RWPE1 (cell line): ENCODE measurements around the gene ATP8B4.

Experiments used
- CTCF ChIA-PET: fragments of 350-600 bp; sonication (Branson Sonifier 250); formaldehyde crosslinking; extraction: SDS; loops from one replicate; lab custom pipeline; 2021; lab: Yijun Ruan, JAX
- POLR2A ChIA-PET: fragments of 400-600 bp; formaldehyde crosslinking; extraction: SDS; loops from one replicate; lab custom pipeline; 2020; ENCODE audit warnings: antibody characterized with exemption; ENCODE audit not compliant: low non-redundant PET; lab: Yijun Ruan, JAX
- DNase-seq: peaks from one replicate; pipeline ENCODE4 v3.0.0; 2012; ENCODE audit warnings: low spot score
- H3K27ac ChIP-seq: fragments of 450-650 bp; 2 replicates; pipeline ENCODE4 v1.5.1; 2017
- CTCF ChIP-seq: fragments of 450-650 bp; conservative IDR thresholded peaks from 2 replicates; pipeline ENCODE4 v1.5.1; 2017; ENCODE audit warnings: low read depth, mild to moderate bottlenecking

Gene ATP8B4

DNA sequence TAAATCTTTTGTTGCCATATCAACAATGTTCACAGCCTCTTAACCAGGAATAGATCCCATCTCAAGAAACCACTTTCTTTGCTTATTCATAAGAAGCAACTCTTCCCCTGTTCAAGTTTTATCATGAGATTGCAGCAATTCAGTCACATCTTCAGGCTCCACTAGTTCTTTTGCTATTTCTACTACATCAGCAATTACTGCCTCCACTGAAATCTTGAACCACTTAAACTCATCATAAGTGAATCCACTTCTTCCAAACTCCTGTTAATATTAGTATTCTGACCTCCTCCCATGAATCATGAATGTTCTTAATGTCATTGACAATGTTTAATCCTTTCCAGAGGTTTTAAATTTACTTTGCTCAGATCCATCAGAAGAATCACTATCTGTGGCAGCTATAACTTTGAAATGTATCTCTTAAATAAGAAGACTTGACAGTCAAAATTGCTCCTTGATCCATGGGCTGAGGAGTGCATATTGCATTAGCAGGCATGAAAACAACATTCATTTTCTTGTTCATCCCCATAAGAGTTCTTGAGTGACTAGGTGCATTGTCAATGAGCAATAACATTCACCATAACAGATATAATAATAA is 292.3 kb downstream of the ATP8B4 start:
- no peak overlapping the region for H3K27ac ChIP-seq
- ChIA-PET CTCF (no interaction called here), POLR2A (no interaction called here)
- no peak for DNase-seq
- no peak for TF ChIP-seq CTCF

DNA sequence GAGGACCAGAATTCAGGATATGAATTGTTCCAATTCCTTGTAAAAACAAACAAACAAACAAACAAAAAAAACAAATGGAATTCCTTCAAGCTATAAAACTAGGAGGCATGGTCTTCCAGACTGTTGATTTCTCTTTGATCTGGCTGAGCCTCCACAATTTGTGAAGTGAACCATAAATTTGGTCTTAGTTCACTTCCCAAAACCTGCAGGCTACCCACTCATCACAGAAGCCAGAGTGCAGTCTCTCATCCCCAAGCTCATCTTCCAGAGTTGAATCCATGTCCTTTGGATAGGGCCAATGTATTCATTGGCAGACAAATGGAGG is 294.3 kb downstream of the ATP8B4 start:
- ChIA-PET CTCF (no interaction called here), POLR2A (no interaction called here)
- H3K27ac ChIP-seq, result no peak overlapping the region
- no peak for DNase-seq
- no peak for TF ChIP-seq CTCF

DNA sequence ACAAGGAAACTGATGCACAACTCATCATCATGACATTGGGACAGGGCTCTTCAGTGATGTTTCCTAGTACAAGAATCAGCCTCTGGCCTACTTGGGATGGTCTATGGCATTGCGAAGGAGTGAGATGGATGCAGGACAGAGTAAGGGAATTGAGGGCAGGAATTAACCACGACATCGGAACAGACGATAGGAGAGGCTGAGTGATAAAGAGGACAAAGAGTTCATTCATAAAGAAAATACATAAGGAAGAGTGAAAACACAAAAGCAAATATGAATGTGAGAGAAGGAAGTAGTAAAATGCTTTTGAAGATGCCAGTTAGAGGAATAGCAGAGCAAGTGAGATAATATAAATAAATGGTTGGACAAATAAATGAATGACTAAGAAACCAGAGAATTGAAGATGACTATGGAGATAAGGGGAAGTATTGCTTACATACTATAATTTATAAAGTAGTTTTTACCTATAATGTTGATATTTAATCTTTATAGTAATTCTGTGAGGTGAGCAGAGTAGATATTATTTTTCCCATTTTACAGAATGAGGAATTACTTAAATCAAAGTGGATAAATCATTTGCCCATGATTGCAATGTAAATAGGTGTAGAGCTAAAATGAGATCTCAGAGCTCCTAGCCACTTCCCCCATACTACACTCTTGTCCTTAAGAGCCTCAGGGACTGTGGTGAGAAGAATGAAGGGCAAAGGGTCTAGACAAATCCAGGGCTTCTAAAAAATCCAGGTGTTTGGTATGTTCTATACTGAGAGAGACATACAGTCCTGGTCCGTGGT is 294.9 kb downstream of the ATP8B4 start:
- H3K27ac ChIP-seq, result no peak overlapping the region
- no peak for DNase-seq
- CTCF ChIA-PET, result no interaction called here
- TF ChIP-seq CTCF, result no peak
- POLR2A ChIA-PET, result no interaction called here

GRCh38 chr15:49817100-49817499 is 301.9 kb downstream of the ATP8B4 start:
- CTCF ChIA-PET, result no interaction called here
- no peak for DNase-seq

DNA sequence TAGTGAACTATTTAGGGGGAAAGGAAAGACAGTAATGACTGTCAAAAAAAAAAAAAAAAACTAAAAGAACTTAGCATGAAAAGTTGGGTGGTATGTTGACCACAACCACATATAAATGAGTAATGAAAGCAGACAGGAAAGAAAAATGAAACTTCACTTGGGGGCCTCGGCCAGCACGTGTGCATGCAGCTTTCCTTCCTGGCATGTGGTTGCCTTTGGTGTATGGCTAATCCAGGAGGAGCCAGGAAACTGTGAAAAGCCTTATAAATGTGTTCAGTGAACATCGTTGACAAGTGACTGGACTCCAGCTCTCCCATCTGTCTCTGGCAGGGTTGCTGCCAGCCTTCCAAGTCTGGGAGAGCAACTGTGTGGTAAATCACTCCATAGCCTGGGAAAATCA is 303.1 kb downstream of the ATP8B4 start:
- TF ChIP-seq CTCF, result no peak
- CTCF ChIA-PET, result no interaction called here
- POLR2A ChIA-PET, result no interaction called here
- no peak for DNase-seq
- H3K27ac ChIP-seq, result no peak overlapping the region

More at GRCh38 chr15:49817100-49817499, 301.9 kb downstream of the ATP8B4 start:
- POLR2A ChIA-PET, result no interaction called here
- no peak overlapping the region for H3K27ac ChIP-seq
- no peak for TF ChIP-seq CTCF

GRCh38 chr15:49815526-49815925 is 303.5 kb downstream of the ATP8B4 start:
- no peak for TF ChIP-seq CTCF
- POLR2A ChIA-PET, result no interaction called here
- no peak for DNase-seq
- CTCF ChIA-PET, result no interaction called here
- no peak overlapping the region for H3K27ac ChIP-seq
